Fibroblast of skin of left quadriceps (primary cell): Measurements from ENCODE around the gene DNAJC6.
"Not testable (repeated sequence)": the region's sequence is repeated elsewhere in the genome, so short reads cannot be mapped to it uniquely, and the experiment has no call there.

Source experiments
- DNase-seq, 2 experiments: peaks; one replicate each; pipeline ENCODE4 v3.0.0-alpha.2; 2013; ENCODE audit warnings: low read depth in 2 of 2

Gene DNAJC6

GRCh38 chr1:65309304-65310077 is at the start of gene DNAJC6:
Gene DNAJC6 (plus strand): TSS chr1:65309543. CDS start chr1:65309746, 203 bp downstream.
- DNase-seq, result peak; percentile 34 to 35

- DNase-seq, result no peak
These were observed 49.5 kb upstream of the DNAJC6 start for GRCh38 chr1:65259816-65260215.

GRCh38 chr1:65260851-65261473 is 48.4 kb upstream of the DNAJC6 start:
- DNase-seq, result no peak

GRCh38 chr1:65263286-65263685 is 46.1 kb upstream of the DNAJC6 start:
- DNase-seq, result no peak

GRCh38 chr1:65264197-65264929 is 45.0 kb upstream of the DNAJC6 start:
- DNase-seq, result peak; percentile 50 to 60

DNA sequence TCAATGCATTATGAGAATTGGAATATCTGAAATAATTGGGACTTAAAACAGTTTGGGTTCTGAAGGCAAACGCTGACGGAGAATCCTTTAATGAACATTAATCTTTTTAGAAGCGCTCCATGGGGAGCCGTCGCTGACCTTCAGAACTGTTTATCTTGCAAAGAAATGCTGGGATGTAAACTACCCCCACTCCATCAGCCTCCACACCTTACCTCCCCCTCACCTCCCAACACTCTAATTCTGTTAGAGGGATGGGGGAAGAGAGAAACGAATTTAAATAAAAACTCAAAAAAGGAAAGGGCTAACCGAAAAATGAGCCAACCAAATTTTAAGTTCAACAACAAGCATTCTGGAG is 44.1 kb upstream of the DNAJC6 start:
- no peak for DNase-seq

- peak in 1 of 2 experiments; percentile 37 for DNase-seq
These were observed 43.5 kb upstream of the DNAJC6 start for GRCh38 chr1:65265651-65266351.

DNA sequence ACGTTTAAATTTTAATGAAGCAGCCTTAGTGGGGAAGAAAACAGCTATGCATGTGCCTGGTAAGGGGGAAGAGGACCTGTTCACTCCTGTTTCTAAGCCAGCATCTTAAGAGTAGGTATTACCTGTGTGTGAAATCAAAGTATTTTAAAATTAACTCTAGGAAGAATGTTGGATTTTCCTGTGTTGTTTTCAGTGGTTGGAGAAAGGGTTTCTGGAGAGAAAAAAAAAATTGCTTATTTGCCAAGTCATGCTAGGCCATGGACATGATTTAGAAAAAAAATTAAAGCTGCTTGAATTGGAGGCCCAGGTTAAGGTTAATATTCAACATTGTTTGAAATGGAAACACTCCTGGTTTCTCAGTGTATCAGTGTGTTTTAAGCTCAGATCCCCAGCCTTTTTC is 42.9 kb upstream of the DNAJC6 start:
- no peak for DNase-seq

- no peak for DNase-seq
These were observed 42.1 kb upstream of the DNAJC6 start for GRCh38 chr1:65267271-65267670.

DNA sequence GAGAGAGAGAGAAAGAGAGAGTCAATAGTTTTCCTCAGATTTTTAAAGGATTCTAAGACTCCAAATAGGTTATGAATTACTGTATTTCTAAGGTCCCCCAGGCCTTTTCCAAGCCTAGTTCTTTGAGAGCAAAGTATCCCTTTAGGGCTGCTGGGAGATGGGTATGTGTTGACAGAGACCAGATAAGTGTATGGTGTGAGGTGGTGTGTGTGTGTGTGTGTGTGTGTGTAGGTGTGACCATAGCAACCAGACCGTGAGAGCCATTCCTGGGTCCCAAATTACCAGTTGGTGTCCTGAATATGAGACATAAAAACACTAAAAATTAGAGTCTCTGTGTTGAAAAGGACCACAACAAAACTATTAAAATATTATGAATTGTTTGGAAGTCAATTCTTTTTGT is 41.7 kb upstream of the DNAJC6 start:
- DNase-seq, result no peak

DNA sequence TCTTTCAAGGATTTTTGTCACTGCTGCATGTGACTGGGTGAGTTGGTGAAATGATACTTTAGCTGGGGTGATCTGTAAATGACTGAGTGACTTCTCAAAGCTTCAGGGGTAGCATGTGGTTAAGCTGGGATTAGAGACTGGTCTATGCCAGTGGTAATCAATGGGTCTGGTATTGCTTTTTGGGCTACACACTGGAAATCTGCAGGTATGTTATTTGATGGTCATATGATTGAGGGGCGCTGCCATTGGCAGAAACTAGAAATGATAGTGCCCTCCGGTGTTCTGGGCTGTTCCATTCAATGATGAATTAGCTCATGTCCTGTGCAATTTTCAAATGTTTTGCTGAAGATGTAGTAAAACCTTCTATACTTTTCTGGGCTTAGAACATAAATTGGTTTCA is 39.7 kb upstream of the DNAJC6 start:
- no peak for DNase-seq

DNA sequence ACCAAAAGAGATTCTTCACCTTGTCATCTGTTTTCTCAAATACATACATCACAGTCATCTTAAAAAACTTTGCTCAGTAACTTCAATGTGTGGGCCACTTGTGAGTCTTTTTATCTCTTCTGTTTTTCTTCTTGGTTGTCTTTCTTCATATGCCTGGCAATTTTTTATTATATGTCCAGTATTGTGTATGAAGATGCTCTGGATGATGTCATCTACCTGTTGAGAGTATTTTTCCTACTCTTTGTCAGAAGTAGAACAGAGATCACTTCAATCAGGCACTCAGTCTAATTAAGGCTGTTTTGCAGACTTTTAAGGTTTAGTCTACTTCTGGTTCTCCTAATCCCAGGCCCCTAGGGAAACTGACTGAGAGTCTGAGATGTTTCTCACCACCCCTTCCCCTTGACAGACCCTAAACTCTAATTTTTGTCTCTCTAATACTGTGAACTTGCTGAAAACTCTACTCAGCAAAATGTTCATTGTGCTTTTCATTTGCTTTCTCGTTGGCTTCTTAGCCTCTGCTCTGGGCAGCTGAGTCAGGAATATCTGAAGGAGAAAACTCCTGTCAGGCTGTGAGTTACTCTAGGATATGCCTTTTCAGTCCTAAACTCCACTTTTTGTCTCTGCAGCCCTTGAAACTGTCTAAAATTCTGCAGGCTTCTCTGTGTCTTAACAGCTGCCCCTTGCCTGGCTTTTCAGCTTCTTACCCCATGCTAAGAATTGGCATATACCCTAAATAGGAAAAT is 33.0 kb upstream of the DNAJC6 start:
- DNase-seq, result no peak

GRCh38 chr1:65277605-65278347 is 31.6 kb upstream of the DNAJC6 start:
- DNase-seq, result no peak

GRCh38 chr1:65278376-65279069 is 30.8 kb upstream of the DNAJC6 start:
- no peak for DNase-seq

- DNase-seq, result no peak
These were observed 30.1 kb upstream of the DNAJC6 start for GRCh38 chr1:65279070-65279779.

GRCh38 chr1:65281846-65282245 is 27.5 kb upstream of the DNAJC6 start:
- DNase-seq, result no peak

DNA sequence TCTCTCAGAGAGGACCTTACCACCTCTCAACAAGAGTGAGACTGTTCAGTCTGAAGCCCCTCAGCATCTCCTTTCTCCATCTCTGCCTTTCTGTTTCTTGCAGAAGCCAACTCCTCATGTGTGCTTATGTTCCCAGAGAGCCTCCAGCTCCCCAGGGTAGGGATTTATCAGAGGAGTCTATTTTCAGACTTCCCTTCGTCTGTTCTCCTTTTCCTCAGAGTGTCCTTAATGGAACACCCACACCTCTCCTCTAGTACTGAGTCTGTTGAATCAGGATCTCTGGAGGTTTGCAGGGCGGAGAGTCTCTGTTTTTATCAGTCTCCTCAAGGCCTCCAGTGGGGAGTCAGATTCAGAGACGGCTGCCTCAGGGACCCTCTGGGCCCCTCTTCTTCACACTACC is 25.1 kb upstream of the DNAJC6 start:
- no peak for DNase-seq

DNA sequence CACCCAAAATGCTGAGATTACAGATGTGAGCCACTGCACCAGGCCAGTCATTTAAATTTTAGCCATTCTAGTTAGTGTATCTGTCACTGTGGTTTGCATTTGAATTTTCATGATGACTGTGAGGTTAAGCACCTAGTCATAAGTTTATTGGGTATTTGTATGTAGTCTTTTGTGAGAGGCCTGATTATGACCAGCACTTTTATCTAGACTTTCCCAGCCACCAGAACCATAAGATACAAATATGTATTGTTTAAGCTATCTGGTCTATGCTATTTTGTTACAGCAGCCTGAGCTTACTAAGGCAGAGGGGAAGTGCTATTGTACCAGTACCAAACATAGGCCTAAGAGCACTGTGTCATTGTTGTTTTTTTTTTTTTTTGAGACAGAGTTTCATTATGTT is 19.9 kb upstream of the DNAJC6 start:
- DNase-seq, result no peak

- not testable (repeated sequence) for DNase-seq
These were observed 17.5 kb upstream of the DNAJC6 start for GRCh38 chr1:65291818-65292217.
